Smooth muscle cell (in vitro differentiated cells): ENCODE measurements around the gene MRPL38. TPM values are rescaled to one million over a fixed set of nuclear protein-coding genes. Genes with fewer than 3 reads are reported as not detected.
A peak's percentile ranks its signal among the peaks of the same experiment; 100 is the strongest.

ENCODE experiments used
- DNase-seq: peaks from one replicate; lab custom pipeline; 2025; ENCODE audit not compliant: unreplicated experiment; lab: John Stamatoyannopoulos, UW
- H2AFZ ChIP-seq: fragments of 200-600 bp; sonication (generic); 2 replicates; pipeline ENCODE4 v1.6.0; 2016; ENCODE audit warnings: antibody characterized with exemption, low read depth, mild to moderate bottlenecking
- H3F3A ChIP-seq: fragments of 200-600 bp; sonication (generic); 2 replicates; pipeline ENCODE4 v1.6.0; 2017; ENCODE audit warnings: antibody characterized with exemption, low read depth
- H3K27ac ChIP-seq: fragments of 200-600 bp; sonication (generic); 2 replicates; pipeline ENCODE4 v1.5.1; 2016; ENCODE audit warnings: low read depth, mild to moderate bottlenecking
- H3K27me3 ChIP-seq: fragments of 200-600 bp; sonication (generic); 2 replicates; pipeline ENCODE4 v1.6.1; 2016; ENCODE audit warnings: low read depth, mild to moderate bottlenecking
- H3K36me3 ChIP-seq: fragments of 200-600 bp; sonication (generic); 2 replicates; pipeline ENCODE4 v1.5.1; 2016; ENCODE audit warnings: low read depth
- H3K4me1 ChIP-seq: fragments of 200-600 bp; sonication (generic); 2 replicates; pipeline ENCODE4 v1.5.1; 2016; ENCODE audit warnings: low read depth
- H3K4me2 ChIP-seq: fragments of 200-600 bp; sonication (generic); 2 replicates; pipeline ENCODE4 v1.6.0; 2016; ENCODE audit warnings: mild to moderate bottlenecking
- H3K4me3 ChIP-seq: fragments of 200-600 bp; sonication (generic); 2 replicates; pipeline ENCODE4 v1.5.1; 2016; ENCODE audit warnings: mild to moderate bottlenecking
- H3K79me2 ChIP-seq: fragments of 200-600 bp; sonication (generic); 2 replicates; pipeline ENCODE4 v1.6.0; 2016; ENCODE audit warnings: low read depth, mild to moderate bottlenecking
- H3K9ac ChIP-seq: fragments of 200-600 bp; sonication (generic); 2 replicates; pipeline ENCODE4 v1.6.0; 2016; ENCODE audit warnings: low read depth
- H3K9me3 ChIP-seq: fragments of 200-600 bp; sonication (generic); replicated peaks from 2 replicates; pipeline ENCODE4 v1.5.1; 2016; ENCODE audit warnings: low read depth
- H4K20me1 ChIP-seq: fragments of 200-600 bp; sonication (generic); 2 replicates; pipeline ENCODE4 v1.6.0; 2016; ENCODE audit warnings: low read depth
- WGBS: methylation state at CpG from one replicate; pipeline ENCODE4 v1.1.7; 2016; ENCODE audit warnings: low lambda C conversion rate; 5-methylcytosine and 5-hydroxymethylcytosine counted together
- polyA plus RNA-seq: library from polyadenylated mRNA; unstranded; fragments of >200 nt; fragmentation: Nextera tagmentation; extraction: Ambion mirVana; gene quantifications from 2 replicates; pipeline ENCODE4 v1.2.1, GENCODE V29; 2016
- total RNA-seq: library from RNA; depleted of rRNA; stranded (reverse); fragments of >200 nt; gene quantifications from 2 replicates; pipeline ENCODE4 v1.2.3, GENCODE V29; 2014
- TF ChIP-seq, protein P1 (sequence below): fragments of 200-600 bp; sonication (generic); IDR thresholded peaks from 2 replicates; pipeline ENCODE4 v1.5.1; 2017; ENCODE audit warnings: borderline replicate concordance, mild to moderate bottlenecking, antibody characterized with exemption; ENCODE audit not compliant: insufficient read depth, poor library complexity, severe bottlenecking

MRPL38 gene
- total and polyA plus RNA-seq, 2 experiments from 2014 or later: 48.4 to 90.5 TPM

GRCh38 chr17:75878174-75878998 lies 26.3 kb downstream of the MRPL38 start, which contains the start of gene TRIM47:
Gene TRIM47, minus strand, starts transcription at chr17:75878581. Its CDS starts 33 bp downstream, at chr17:75878548.
- Histone ChIP-seq H3K9me3 (no peaks in the 10 kb centered on the region), H4K20me1 (no peaks in the 10 kb centered on the region), H3K4me2 (peak within 1 kb of the TSS; percentile 88), H3K4me1 (peaks cover 11% of the 10 kb centered on the region), H3F3A (peaks cover 16% of the 10 kb centered on the region), H3K79me2 (no peaks in the 10 kb centered on the region), H3K9ac (peak within 1 kb of the TSS; percentile 77), H2AFZ (peak within 1 kb of the TSS; percentile 40), H3K36me3 (no peaks in the 10 kb centered on the region), H3K27ac (peak within 1 kb of the TSS; percentile 88), H3K27me3 (no peaks in the 10 kb centered on the region), H3K4me3 (peak within 1 kb of the TSS; percentile 52)
- WGBS: 6% methylated on average over 67 of the region's 87 CpGs
- TF ChIP-seq, protein P1, sequence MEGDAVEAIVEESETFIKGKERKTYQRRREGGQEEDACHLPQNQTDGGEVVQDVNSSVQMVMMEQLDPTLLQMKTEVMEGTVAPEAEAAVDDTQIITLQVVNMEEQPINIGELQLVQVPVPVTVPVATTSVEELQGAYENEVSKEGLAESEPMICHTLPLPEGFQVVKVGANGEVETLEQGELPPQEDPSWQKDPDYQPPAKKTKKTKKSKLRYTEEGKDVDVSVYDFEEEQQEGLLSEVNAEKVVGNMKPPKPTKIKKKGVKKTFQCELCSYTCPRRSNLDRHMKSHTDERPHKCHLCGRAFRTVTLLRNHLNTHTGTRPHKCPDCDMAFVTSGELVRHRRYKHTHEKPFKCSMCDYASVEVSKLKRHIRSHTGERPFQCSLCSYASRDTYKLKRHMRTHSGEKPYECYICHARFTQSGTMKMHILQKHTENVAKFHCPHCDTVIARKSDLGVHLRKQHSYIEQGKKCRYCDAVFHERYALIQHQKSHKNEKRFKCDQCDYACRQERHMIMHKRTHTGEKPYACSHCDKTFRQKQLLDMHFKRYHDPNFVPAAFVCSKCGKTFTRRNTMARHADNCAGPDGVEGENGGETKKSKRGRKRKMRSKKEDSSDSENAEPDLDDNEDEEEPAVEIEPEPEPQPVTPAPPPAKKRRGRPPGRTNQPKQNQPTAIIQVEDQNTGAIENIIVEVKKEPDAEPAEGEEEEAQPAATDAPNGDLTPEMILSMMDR: peak; percentile 15
- DNase-seq: peak; percentile 55

DNA sequence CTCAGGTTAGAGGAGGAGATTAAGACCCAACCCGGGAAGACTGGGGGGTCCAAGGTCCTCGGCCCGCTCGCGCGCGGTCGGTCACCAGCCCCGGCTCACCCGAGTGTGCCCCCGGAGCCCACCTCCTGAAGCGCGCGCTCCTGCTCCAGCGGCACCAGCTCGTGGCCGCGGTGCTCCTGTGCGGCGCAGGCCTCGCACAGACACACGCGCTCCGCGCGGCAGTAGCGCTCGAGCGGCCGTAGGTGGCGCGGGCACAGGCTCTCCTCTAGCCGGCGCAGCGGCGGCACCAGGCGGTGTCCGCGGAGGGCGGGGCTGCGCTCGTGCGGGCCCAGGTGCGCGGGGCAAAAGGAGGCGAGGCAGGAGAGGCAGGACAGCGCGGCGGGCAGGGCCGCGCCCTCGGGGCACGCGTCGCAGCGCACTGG lies 26.9 kb downstream of the MRPL38 start:
- H3K4me1 ChIP-seq: peaks cover 11% of the 10 kb centered on the region
- WGBS: 1% methylated on average over 54 of the region's 56 CpGs
- peak overlapping the region; percentile 52 for H3K4me3 ChIP-seq
- TF ChIP-seq, protein P1: peak; percentile 35
- no peaks in the 10 kb centered on the region for H3K36me3 ChIP-seq
- H3K9ac ChIP-seq: peak overlapping the region; percentile 77
- no peaks in the 10 kb centered on the region for H4K20me1 ChIP-seq
- H3K4me2 ChIP-seq: peak overlapping the region; percentile 88
- peak overlapping the region; percentile 88 for H3K27ac ChIP-seq
- H2AFZ ChIP-seq: peak overlapping the region; percentile 40
- H3K27me3 ChIP-seq: no peaks in the 10 kb centered on the region
- no peaks in the 10 kb centered on the region for H3K9me3 ChIP-seq
- H3K79me2 ChIP-seq: no peaks in the 10 kb centered on the region
- DNase-seq: peak; percentile 62
- H3F3A ChIP-seq: peaks cover 16% of the 10 kb centered on the region

GRCh38 chr17:75876938-75877751 lies 27.5 kb downstream of the MRPL38 start:
- H3K79me2 ChIP-seq: no peaks in the 10 kb centered on the region
- peaks cover 16% of the 10 kb centered on the region for H3F3A ChIP-seq
- H4K20me1 ChIP-seq: no peaks in the 10 kb centered on the region
- TF ChIP-seq, protein P1: no peak
- H3K9ac ChIP-seq: peak overlapping the region; percentile 77
- H3K4me2 ChIP-seq: peak overlapping the region; percentile 88
- H3K27me3 ChIP-seq: no peaks in the 10 kb centered on the region
- H2AFZ ChIP-seq: peak overlapping the region; percentile 40
- no peaks in the 10 kb centered on the region for H3K9me3 ChIP-seq
- DNase-seq: peak; percentile 84
- H3K36me3 ChIP-seq: no peaks in the 10 kb centered on the region
- H3K4me1 ChIP-seq: peaks cover 11% of the 10 kb centered on the region
- WGBS: 11% methylated on average over 37 of the region's 41 CpGs
- H3K27ac ChIP-seq: peak overlapping the region; percentile 88
- peak overlapping the region; percentile 52 for H3K4me3 ChIP-seq
